ENCODE measurements around the gene SCN3A.

SCN3A gene

DNA sequence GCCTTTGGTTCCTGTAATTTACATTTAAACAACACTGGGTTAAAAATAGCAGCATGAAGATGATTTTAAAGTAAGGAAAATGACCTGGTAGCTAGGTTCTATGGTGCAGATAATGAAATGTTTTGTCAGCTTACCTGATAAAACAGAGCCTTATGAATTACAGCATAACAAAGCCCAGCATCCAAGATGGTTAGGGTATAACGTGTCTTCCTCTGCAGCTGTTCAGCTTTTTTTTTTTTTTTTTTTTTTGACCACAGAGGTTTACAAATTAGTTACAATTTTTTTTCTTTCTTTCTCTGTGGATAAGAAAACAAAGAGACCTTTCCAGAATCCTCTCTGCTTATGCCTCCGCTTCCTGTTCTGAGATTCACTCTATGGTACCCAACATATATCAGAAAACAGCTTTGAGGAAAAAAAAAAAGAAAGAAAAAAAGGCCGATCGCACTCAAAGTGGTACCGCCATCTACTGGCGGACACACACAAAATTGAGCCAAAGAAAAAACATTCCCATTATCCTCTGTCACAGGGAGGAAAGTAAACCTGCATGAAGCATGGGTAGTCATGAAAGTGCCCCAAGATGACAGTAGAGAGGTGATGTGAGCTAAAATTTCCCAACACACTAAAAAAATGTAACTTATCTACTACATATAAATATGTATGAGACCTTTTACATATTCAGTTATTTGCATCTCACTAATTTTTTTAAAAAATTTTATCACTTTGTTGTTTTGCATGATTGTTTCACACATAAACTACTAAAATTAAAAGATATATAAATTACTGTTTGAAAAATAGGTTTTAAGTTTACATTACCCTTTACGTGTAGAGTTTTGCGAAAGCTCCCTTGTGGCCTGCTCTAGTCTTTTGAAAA is at the start of gene SCN3A:
Gene SCN3A (minus strand): TSS at position 362 of the 871 bp plus-strand sequence. CDS start 27,656 bp downstream, outside the sequence.
- in situ Hi-C loops (cut with HindIII; ENCODE audit: low sequenced_read_pairs): no loop called here

DNA sequence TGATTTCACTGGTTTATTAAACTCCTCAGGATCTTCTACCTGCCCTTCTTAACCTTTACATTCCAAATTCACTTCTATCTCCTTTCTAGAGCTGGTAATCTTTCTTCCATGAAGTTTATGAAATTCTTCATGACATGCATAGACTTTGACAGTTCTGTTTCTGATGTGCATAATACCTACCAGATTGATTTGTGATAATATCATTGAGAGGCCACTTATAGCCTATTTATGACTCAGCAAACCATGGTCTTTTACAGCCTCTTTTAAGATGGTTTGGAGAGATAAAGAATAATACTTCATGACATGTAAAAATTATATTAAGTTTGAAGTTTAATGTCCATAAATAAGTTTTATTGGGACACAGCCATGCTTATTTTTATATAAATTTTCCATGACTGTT is 49.3 kb upstream of the SCN3A start:
- in situ Hi-C loops (cut with HindIII; ENCODE audit: low sequenced_read_pairs): no loop called here

DNA sequence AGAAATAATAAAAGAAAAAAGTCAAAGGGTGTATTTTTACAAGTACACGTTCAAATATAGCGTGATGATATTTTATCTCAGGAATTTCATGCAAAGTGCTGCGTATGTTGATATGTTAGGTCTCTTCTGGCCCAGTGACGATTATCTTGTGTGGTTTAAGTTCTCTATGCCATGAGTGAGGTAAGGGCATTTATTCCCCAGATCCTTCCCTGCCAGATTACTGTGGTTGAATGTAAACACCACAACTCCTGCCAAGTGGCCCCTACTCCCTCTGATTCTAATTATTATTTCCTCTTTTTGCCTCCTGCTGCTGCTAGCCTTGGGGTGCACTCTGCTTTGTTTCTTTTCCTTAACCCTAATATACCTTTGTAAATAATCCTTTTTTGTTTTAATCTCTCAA is 47.5 kb upstream of the SCN3A start:
- in situ Hi-C loops (cut with HindIII; ENCODE audit: low sequenced_read_pairs): no loop called here

DNA sequence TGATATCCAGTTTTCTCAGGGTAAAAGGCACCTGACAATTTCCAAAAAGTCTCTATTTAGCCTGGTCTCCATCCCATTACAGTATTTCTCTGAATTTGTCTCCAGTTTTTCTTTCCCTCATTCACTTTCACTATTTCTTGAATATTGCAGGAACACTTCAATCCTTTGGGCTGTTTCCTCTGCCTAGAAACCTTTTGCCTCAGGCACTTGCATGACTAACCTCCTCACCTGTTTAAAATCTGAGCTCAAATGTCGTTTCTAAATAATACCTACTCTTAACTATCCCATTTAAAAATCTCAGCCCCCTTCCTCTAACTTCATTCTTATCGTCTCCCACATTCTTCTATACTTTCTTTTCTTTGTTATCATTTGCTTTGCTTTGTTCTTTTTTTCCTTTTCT is 44.4 kb upstream of the SCN3A start:
- in situ Hi-C loops (cut with HindIII; ENCODE audit: low sequenced_read_pairs): no loop called here

DNA sequence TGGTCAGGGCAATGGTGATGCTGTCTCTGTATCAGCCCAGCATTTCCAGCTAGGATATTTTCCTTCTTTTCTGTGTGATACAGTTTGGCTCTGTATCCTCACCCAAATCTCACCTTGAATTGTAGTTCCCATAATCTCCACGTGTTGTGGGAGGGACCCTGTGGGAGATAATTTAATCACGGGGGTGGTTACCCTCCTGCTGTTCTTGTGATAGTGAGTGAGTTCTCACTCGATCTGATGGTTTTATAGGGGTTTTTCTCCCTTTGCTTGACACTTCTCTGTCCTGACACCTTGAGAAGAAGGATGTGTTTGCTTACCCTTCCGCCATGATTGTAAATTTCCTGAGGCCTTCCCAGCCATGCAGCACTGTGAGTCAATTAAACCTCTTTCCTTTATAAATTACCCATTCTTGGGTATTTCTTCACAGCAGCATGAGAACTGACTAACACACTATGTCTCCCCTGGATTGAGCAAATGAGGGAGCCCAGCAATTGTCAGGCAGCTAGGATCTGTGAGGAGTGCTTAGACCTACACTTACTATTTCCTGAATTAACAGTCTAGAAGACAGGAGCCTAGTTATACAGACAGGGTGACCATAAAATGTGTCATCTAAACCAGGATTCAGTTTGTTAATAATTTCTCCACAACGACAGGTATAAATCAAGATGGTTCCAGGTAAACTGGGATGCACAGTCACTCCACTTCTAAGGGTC is 41.4 kb upstream of the SCN3A start:
- in situ Hi-C loops (cut with HindIII; ENCODE audit: low sequenced_read_pairs): no loop called here

DNA sequence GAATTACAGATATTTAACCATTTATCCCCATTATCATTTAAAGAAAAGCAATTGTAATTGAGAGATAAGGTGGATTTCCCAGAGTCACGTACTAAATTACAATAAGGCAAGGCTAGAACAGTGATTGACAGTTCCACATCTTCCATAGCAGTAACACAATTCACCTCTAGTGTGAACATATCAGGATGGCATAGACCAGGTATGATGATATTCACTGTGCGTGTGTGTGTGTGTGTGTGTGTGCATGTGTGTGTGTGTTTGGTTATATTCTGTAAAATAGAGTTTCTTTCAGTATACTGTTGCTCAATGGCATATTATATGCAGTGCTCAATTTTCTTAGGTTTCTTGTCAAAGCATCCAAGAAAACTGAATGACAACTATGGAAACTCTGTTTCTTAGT is 37.1 kb upstream of the SCN3A start:
- in situ Hi-C loops (cut with HindIII; ENCODE audit: low sequenced_read_pairs): no loop called here

DNA sequence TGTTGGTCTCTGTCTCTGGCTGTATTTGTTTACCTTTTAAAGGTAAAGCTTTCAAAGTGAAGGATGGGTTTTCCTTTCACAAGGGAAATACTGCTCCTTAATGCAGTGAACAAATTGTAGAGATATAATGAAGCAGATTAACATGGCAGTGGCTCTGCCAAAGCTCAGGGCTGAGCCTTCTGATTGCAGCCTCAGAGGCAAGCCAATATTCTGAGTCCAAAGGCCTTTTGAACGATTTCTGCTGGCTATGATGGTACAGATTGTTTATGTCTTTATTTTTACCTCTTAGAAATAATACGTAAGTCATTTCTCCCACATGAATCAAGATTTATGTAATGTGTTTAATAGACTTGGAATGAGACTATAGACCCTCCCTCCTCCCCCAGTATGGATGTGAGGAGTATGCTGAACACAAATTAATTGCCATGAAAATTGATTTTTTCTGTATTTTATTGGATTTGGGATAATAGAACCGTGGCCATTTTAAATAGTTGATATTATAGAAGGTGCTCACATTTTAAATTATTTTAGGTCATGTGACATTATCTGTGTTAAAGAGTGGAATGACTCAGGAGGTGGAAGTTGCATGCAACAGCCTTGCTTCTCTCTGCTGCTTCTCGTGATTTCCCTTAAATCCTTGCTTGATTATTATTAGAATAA is 36.1 kb upstream of the SCN3A start:
- in situ Hi-C loops (cut with HindIII; ENCODE audit: low sequenced_read_pairs): no loop called here

DNA sequence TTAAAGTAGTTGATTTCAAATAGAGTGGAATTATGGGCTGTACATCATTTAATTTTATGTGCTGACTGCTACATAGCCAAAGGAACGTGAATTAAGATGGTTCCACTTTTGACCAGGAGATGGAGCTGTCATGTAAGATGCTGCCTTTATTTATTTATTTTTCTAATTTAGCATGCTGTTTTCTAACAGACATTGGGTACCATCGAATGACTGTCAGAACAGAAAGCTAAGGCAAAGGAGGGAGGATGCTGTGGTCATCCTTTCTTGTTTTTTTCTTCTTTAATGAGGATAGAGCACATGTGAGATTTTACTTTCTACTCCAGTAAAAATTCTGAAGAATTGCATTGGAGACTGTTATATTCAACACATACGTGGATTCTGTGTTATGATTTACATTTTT is 35.4 kb upstream of the SCN3A start, which contains the start of gene SCN2A:
Gene SCN2A (plus strand): TSS at position 185 of the 400 bp plus-strand sequence. CDS start 56,410 bp downstream, outside the sequence.
- in situ Hi-C loops (cut with HindIII; ENCODE audit: low sequenced_read_pairs): no loop called here

DNA sequence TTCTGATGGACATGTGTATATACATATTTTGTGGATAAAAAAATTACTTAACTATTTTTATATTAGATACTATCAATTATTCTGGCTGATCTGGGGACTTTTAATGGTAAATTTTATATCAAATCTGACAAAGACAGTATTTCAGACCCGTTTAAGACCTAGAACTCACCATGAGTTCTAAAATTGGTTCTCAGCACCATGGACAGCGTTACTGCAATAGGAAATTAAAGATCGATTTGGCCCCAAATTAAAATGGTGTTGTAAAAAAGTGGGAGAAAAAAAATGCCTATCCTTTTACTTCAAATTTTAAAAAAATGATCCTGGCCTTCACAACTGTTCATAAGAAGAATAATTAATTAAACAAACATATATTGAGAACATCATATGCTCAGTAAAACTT is 34.4 kb upstream of the SCN3A start:
- in situ Hi-C loops (cut with HindIII; ENCODE audit: low sequenced_read_pairs): no loop called here

DNA sequence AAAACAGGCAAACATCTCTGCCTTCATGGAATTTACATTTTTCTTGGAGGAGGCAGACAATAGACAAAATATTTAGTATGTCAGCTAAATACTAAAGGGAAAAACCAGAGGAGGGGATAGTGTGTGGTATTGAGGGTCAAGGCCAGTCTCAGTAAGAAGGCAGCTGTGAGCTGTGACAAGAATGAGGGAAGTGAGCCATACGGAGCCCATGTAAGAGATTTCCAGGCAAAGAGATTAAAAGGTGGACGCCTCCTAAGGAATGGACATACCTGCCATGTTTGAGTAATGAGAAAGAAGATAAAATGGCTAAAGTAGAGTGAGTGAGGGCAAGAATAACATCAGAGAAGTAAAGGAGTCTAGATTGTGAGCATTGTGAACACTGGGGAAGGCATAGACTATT is 33.2 kb upstream of the SCN3A start:
- in situ Hi-C loops (cut with HindIII; ENCODE audit: low sequenced_read_pairs): no loop called here

DNA sequence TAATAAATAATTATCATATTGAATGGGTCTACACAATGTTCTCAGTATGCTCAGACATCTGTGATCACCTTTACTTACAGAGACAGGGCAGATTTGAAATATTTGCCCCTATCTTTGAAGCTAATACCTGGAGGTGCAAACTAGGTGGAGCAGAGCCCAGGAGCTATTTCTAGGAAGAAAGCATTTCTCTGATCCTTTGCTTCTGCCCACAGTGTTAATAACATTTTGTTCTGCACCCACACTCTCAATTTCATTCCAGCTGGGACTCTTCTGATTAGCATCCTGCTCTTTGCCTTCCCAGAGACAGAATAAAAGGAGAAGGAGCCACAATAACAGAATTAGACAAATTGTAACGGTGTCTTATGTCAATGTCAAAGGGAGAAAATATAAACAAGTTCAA is 23.7 kb upstream of the SCN3A start:
- in situ Hi-C loops (cut with HindIII; ENCODE audit: low sequenced_read_pairs): no loop called here

DNA sequence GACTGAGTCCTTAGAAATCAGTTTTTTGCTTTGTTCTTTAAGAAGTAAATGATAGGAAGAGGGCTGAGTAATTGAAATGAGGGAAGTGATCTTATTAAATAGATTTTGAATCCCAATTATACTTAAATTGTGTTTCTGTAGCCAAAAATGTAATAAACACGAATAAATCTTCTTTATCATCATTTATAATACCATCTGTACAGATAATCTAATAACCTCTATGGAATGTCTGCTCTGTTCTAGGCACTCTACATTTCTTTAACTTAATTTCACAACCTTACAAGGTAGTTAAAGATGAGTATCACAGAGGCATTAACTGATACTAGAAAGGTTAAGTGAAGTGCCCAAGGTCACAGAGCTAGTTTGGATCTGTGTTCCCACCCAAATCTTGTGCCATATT is 21.1 kb upstream of the SCN3A start:
- in situ Hi-C loops (cut with HindIII; ENCODE audit: low sequenced_read_pairs): no loop called here

DNA sequence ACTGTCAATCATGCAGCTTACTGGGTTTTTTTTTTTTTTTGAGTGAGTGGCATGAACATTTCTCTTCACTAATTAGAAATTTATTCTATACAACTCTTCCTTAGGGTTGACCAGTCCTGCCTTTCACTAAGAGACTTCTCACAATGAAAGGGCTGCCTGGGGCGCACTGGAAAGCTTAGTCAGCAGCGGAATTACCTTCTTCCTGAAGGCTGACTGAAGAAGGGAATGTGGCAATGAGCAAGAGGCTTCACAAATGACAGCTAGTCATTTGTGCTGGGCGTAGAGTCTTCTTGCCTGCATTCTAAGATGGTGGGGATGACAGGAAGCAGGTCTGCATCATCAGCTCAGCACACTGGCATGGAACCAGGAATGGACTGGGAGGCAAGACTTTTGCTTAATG is 15.6 kb upstream of the SCN3A start:
- in situ Hi-C loops (cut with HindIII; ENCODE audit: low sequenced_read_pairs): no loop called here

DNA sequence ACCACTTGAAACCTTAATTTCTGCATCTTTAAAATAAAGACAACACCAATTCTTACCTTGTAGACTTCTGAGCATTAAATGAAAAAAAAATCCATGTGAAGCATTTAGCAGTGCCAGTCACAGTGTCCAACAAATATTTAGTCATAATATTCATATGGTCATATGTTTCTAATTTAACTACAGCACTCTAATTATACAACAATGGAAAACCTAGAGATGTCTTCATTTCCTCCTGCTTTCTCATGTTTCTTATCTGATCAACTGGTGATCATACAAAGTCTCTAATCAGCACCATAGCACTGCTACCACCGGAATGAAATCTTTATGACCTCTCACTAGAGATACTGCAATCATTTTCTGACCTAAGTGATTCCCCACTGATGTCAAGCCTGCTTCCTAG is 10.2 kb upstream of the SCN3A start:
- in situ Hi-C loops (cut with HindIII; ENCODE audit: low sequenced_read_pairs): no loop called here

DNA sequence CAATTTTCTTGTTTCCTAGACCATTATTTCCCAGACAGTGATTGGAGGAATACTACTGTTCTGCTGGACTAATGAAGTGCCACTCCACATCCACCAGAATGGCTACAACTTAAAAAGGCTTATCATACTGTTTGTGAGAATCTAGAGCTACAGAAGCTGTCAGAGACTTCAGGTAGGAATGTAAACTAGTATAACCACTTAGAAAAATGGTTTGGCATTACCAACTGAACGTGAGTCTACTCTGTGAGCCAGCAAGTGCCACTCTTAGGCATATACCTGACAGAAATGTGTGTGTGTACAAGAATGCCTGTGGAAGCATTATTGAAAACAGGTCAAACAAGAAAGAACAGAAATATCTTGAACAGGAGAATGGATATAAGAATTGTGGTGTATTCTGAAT is 4.2 kb upstream of the SCN3A start:
- in situ Hi-C loops (cut with HindIII; ENCODE audit: low sequenced_read_pairs): no loop called here

DNA sequence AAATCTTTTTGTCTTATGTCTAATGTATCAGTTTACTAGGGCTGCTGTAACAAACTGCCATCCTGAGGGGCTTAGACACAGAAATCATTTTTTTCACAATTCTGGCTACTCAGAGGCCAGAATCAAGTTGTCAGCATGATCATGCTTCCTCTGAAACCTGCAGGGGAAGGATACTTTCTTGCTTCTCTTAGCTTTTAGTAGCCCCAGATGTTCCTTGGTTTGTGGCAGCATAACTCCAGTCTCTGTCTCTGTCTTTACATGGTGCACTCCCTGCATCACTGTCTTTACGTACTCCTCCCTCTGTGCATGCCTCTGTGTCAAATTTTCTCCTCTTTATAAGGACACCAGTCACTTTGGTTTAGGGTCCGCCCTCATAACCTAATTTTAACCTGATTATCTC is 2.0 kb upstream of the SCN3A start:
- in situ Hi-C loops (cut with HindIII; ENCODE audit: low sequenced_read_pairs): no loop called here

DNA sequence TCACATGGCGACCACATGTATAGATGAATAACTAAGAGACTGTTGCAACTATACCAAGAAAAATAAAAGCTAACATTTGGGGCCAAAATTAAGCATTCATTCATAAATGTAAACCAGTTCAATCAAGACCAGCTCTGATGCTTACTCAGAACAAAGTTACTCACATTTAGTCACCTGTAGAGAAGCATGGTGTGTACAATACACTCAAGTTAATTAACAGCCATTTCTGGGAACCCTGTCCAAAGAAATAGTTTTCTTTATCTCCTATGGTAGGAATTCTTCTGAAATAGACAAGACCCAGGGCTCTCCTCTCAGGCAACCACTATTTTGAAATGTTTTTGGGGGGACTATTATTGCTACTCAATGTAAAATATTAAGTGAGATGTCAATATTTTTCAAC is 1.6 kb downstream of the SCN3A start:
- in situ Hi-C loops (cut with HindIII; ENCODE audit: low sequenced_read_pairs): no loop called here

DNA sequence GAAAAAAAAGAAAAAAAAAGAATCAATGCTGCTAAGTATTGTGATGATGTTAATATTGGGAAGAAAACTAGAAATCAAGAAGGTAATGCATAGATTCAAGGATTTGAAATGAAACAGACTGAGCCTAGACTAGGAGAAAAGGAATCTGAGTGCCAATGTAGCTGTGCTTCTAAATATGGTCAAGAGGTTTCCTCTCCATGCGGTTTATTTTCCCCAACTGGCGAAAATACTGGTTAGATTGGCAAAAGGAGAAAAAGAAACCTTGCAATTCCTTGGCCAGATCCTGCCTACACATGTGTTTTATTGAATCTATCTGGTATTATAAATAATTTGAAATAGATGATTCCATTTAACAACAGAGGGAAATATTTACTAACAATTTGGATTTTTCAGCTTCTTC is 5.7 kb downstream of the SCN3A start:
- in situ Hi-C loops (cut with HindIII; ENCODE audit: low sequenced_read_pairs): no loop called here

DNA sequence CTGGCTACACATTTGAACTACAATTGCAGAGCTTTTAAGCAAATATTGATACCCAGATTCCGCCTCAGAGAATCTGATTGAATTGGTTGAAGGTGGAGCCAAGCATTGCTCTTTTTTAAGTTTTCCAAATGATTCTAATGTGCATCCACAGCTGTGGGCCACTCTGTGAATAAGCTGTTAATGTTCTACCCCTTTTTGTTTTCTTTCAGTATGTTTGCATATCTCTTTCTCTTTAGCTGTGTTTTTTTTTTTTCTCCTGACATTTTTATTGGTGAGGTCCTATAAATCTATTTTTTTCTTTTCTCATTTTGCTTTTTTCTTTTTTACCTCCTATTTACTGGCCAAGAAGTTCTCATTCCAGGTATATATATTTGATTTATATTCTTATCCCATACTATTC is 6.5 kb downstream of the SCN3A start:
- in situ Hi-C loops (cut with HindIII; ENCODE audit: low sequenced_read_pairs): no loop called here

DNA sequence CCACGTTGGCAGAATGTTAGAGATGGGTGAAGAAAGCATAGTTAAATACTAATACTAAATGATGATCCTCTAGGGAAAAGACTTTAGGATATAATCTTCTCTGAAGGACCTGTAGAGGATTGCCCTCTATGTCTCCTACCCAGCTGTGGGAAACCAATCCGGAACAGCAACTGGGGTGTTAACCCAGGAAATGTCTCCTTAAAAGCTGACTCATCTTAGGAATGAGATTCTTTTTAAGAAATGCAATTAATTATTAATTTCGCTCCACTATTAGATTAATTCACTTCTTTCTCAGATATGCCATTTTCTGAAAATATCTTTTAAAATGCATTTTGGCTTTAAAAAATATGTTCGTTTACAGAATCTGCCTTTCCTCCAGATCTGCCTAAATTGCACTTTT is 7.4 kb downstream of the SCN3A start:
- in situ Hi-C loops (cut with HindIII; ENCODE audit: low sequenced_read_pairs): no loop called here

DNA sequence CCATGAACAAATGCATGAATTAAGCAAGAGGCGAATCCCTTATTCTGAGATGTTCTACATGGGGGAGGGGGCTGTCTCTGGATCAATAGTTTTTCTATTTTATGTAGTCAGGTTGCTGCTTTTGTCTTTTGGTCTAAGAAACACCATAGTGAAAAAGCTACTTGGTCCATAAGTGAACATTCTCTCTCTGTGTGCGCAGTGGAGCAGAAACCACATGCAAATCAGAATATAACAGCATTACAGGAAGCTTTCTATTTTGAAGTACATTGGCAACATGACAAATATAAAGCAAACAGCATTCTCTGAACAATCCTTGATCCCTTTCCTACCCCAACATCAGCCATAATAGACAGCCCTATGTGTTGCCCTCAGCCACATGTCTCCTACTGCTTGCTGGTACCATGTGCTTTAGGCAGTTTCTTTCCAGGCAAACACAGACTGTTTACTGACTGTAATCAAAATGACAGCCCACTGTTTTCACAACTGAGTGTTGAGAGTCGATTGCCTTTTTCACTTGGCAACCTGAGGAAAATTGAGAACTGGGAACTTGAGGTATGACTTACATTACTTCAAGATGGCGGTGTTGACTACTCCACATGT is 10.6 kb downstream of the SCN3A start:
- in situ Hi-C loops (cut with HindIII; ENCODE audit: low sequenced_read_pairs): no loop called here
